ENCODE measurements around the gene STK24.
"Not testable (repeated sequence)": the region's sequence is repeated elsewhere in the genome, so short reads cannot be mapped to it uniquely, and the experiment has no call there.

Gene STK24

GRCh38 chr13:98413796-98414195 lies 163.1 kb downstream of the STK24 start:
- Histone ChIP-seq H3K9me3 (ENCODE audit: control insufficient read depth, low read length) (no peaks in the 10 kb centered on the region), H3K36me3 (ENCODE audit: control insufficient read depth, insufficient read depth, low read length) (peaks cover 8% of the 10 kb centered on the region), H3K27me3 (ENCODE audit: control insufficient read depth, insufficient read depth, low read length, poor library complexity, severe bottlenecking) (no peaks in the 10 kb centered on the region), H3K4me3 (ENCODE audit: insufficient read depth, low read depth, low read length) (no peak overlapping the region), H3K4me1 (ENCODE audit: control insufficient read depth, insufficient read depth, low read length) (no peaks in the 10 kb centered on the region), H3K27ac (ENCODE audit: insufficient read depth, low read depth, low read length, poor library complexity, severe bottlenecking) (no peak overlapping the region)
- WGBS, 2 experiments: 96% methylated on average over 7 of the region's 7 CpGs

GRCh38 chr13:98413278-98413677 lies 163.6 kb downstream of the STK24 start:
- H3K4me1 ChIP-seq (ENCODE audit: control insufficient read depth, insufficient read depth, low read length); H3K4me3 ChIP-seq (ENCODE audit: insufficient read depth, low read depth, low read length); H3K27me3 ChIP-seq (ENCODE audit: control insufficient read depth, insufficient read depth, low read length, poor library complexity, severe bottlenecking); H3K36me3 ChIP-seq (ENCODE audit: control insufficient read depth, insufficient read depth, low read length); H3K9me3 ChIP-seq (ENCODE audit: control insufficient read depth, low read length); H3K27ac ChIP-seq (ENCODE audit: insufficient read depth, low read depth, low read length, poor library complexity, severe bottlenecking): not testable (repeated sequence)
- WGBS, 2 experiments: 92 to 100% methylated on average over 3 of the region's 3 CpGs

DNA sequence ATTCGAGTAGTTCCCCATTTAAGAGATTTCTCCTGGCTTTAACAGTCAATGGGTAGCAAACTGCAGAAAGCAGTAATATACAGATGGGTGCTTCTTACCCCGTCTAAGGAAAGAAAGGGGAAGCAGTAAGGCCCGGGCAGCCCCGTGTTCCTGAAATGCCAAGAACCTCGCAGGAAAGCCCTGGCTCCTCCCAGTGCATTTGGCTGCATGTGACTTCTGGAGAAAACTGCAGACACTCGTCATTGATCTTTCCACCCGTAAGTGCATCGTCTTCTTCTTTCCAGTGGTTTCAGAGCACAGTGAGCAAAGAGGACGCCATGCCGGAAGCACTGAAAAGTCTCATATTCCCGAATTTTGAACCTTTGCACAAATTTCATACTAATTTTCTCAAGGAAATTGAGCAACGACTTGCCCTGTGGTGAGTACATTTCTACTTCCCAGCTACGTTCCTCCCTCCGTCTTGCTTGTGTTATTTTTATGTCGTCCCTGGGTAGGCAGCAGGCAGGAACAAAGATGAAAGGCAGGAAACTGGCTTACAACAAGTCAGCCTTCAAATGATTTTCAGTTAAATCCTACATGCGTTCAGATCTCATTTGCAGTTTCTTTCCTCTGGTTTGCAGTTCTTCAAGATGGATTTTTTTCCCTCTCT lies 165.2 kb downstream of the STK24 start:
- H3K4me3 ChIP-seq (ENCODE audit: insufficient read depth, low read depth, low read length): no peak overlapping the region
- H3K36me3 ChIP-seq (ENCODE audit: control insufficient read depth, insufficient read depth, low read length): peaks cover 3% of the 10 kb centered on the region
- no peaks in the 10 kb centered on the region for H3K4me1 ChIP-seq (ENCODE audit: control insufficient read depth, insufficient read depth, low read length)
- no peaks in the 10 kb centered on the region for H3K27me3 ChIP-seq (ENCODE audit: control insufficient read depth, insufficient read depth, low read length, poor library complexity, severe bottlenecking)
- H3K9me3 ChIP-seq (ENCODE audit: control insufficient read depth, low read length): no peaks in the 10 kb centered on the region
- no peak overlapping the region for H3K27ac ChIP-seq (ENCODE audit: insufficient read depth, low read depth, low read length, poor library complexity, severe bottlenecking)
- WGBS, 2 experiments: 91 to 93% methylated on average over 16 of the region's 16 CpGs

GRCh38 chr13:98411013-98411412 lies 165.9 kb downstream of the STK24 start:
- no peaks in the 10 kb centered on the region for H3K9me3 ChIP-seq (ENCODE audit: control insufficient read depth, low read length)
- H3K4me1 ChIP-seq (ENCODE audit: control insufficient read depth, insufficient read depth, low read length): no peaks in the 10 kb centered on the region
- WGBS, 2 experiments: 96 to 97% methylated on average over 5 of the region's 5 CpGs
- no peak overlapping the region for H3K27ac ChIP-seq (ENCODE audit: insufficient read depth, low read depth, low read length, poor library complexity, severe bottlenecking)
- no peaks in the 10 kb centered on the region for H3K27me3 ChIP-seq (ENCODE audit: control insufficient read depth, insufficient read depth, low read length, poor library complexity, severe bottlenecking)
- no peak overlapping the region for H3K4me3 ChIP-seq (ENCODE audit: insufficient read depth, low read depth, low read length)
- H3K36me3 ChIP-seq (ENCODE audit: control insufficient read depth, insufficient read depth, low read length): peaks cover 3% of the 10 kb centered on the region

GRCh38 chr13:98410612-98411011 lies 166.3 kb downstream of the STK24 start:
- Histone ChIP-seq H3K4me3 (ENCODE audit: insufficient read depth, low read depth, low read length) (no peak overlapping the region), H3K36me3 (ENCODE audit: control insufficient read depth, insufficient read depth, low read length) (peaks cover 3% of the 10 kb centered on the region), H3K9me3 (ENCODE audit: control insufficient read depth, low read length) (no peaks in the 10 kb centered on the region), H3K4me1 (ENCODE audit: control insufficient read depth, insufficient read depth, low read length) (no peaks in the 10 kb centered on the region), H3K27me3 (ENCODE audit: control insufficient read depth, insufficient read depth, low read length, poor library complexity, severe bottlenecking) (no peaks in the 10 kb centered on the region), H3K27ac (ENCODE audit: insufficient read depth, low read depth, low read length, poor library complexity, severe bottlenecking) (no peak overlapping the region)
- WGBS, 2 experiments: 98 to 99% methylated on average over 10 to 11 of the region's 11 CpGs

- Histone ChIP-seq H3K4me1 (ENCODE audit: control insufficient read depth, insufficient read depth, low read length) (no peaks in the 10 kb centered on the region), H3K9me3 (ENCODE audit: control insufficient read depth, low read length) (no peaks in the 10 kb centered on the region), H3K27ac (ENCODE audit: insufficient read depth, low read depth, low read length, poor library complexity, severe bottlenecking) (no peak overlapping the region), H3K36me3 (ENCODE audit: control insufficient read depth, insufficient read depth, low read length) (peaks cover 3% of the 10 kb centered on the region), H3K27me3 (ENCODE audit: control insufficient read depth, insufficient read depth, low read length, poor library complexity, severe bottlenecking) (no peaks in the 10 kb centered on the region), H3K4me3 (ENCODE audit: insufficient read depth, low read depth, low read length) (no peak overlapping the region)
- 96 to 97% methylated on average over 13 of the region's 13 CpGs for WGBS, 2 experiments
Observed at GRCh38 chr13:98409281-98409680, 167.6 kb downstream of the STK24 start.

DNA sequence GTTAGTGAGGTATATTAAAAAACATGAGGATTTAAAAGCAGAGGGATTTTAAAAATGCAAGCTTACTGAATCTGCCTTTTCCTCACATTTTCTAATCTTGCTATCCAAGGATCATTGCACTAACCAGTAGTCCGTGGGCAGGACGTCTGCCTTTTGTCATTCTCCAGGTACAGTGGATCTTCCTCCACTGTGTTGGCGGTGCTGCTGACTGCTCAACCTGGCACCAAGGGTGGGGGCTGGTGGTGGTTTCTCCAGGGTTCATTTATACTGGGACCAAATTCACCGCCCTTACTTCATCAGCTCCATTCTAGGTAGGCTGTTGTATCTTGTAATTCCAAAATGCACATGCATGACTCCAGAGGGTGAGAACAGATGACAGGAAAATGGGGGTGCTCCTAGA lies 169.3 kb downstream of the STK24 start:
- no peak overlapping the region for H3K4me3 ChIP-seq (ENCODE audit: insufficient read depth, low read depth, low read length)

GRCh38 chr13:98406971-98407370 lies 169.9 kb downstream of the STK24 start:
- WGBS, 2 experiments: 95 to 96% methylated on average over 9 of the region's 9 CpGs
- Histone ChIP-seq H3K4me3 (ENCODE audit: insufficient read depth, low read depth, low read length) (no peak overlapping the region), H3K27ac (ENCODE audit: insufficient read depth, low read depth, low read length, poor library complexity, severe bottlenecking) (no peak overlapping the region), H3K27me3 (ENCODE audit: control insufficient read depth, insufficient read depth, low read length, poor library complexity, severe bottlenecking) (no peaks in the 10 kb centered on the region), H3K4me1 (ENCODE audit: control insufficient read depth, insufficient read depth, low read length) (no peaks in the 10 kb centered on the region), H3K36me3 (ENCODE audit: control insufficient read depth, insufficient read depth, low read length) (peaks cover 1% of the 10 kb centered on the region), H3K9me3 (ENCODE audit: control insufficient read depth, low read length) (no peaks in the 10 kb centered on the region)

More for the DNA sequence above, 169.3 kb downstream of the STK24 start:
- Histone ChIP-seq H3K4me1 (ENCODE audit: control insufficient read depth, insufficient read depth, low read length) (no peaks in the 10 kb centered on the region), H3K27ac (ENCODE audit: insufficient read depth, low read depth, low read length, poor library complexity, severe bottlenecking) (no peak overlapping the region), H3K27me3 (ENCODE audit: control insufficient read depth, insufficient read depth, low read length, poor library complexity, severe bottlenecking) (no peaks in the 10 kb centered on the region), H3K9me3 (ENCODE audit: control insufficient read depth, low read length) (no peaks in the 10 kb centered on the region), H3K36me3 (ENCODE audit: control insufficient read depth, insufficient read depth, low read length) (peaks cover 3% of the 10 kb centered on the region)
- WGBS, 2 experiments: 92 to 97% methylated on average over 4 of the region's 4 CpGs

GRCh38 chr13:98406427-98406826 lies 170.5 kb downstream of the STK24 start:
- Histone ChIP-seq H3K9me3 (ENCODE audit: control insufficient read depth, low read length) (no peaks in the 10 kb centered on the region), H3K27me3 (ENCODE audit: control insufficient read depth, insufficient read depth, low read length, poor library complexity, severe bottlenecking) (no peaks in the 10 kb centered on the region), H3K27ac (ENCODE audit: insufficient read depth, low read depth, low read length, poor library complexity, severe bottlenecking) (no peak overlapping the region), H3K4me1 (ENCODE audit: control insufficient read depth, insufficient read depth, low read length) (no peaks in the 10 kb centered on the region), H3K36me3 (ENCODE audit: control insufficient read depth, insufficient read depth, low read length) (no peaks in the 10 kb centered on the region), H3K4me3 (ENCODE audit: insufficient read depth, low read depth, low read length) (no peak overlapping the region)
- 91 to 93% methylated on average over 9 of the region's 9 CpGs for WGBS, 2 experiments

DNA sequence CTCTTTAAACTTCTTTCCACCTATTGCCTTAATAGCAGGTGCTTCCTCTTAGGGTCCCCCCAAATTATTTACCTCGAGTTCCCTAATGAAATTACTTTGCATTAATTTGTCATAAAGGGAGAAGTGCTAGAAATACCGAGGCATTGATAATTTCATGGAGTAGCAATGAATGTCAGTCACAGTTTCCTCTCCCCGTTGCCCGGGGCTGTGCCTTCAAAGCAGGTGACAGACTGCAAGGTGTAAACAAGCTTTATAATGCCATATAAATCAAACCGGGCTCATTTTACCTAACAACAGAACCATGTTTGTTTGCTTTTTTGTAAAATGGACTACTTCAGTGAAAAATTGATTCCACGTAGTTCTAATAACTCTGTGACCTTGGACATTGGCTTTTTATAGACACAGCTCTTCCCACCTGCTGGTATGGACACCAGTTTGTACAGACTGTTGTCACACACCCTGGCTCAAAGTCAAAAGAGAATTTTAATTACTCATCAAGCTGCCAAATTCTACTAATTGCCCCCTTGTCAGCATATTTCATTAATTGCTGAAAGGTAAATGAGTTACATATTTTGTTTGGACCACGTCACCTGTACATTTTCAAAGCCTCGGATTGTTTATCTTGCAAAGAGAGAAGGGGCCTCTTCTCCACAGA lies 171.1 kb downstream of the STK24 start:
- no peaks in the 10 kb centered on the region for H3K27me3 ChIP-seq (ENCODE audit: control insufficient read depth, insufficient read depth, low read length, poor library complexity, severe bottlenecking)
- H3K27ac ChIP-seq (ENCODE audit: insufficient read depth, low read depth, low read length, poor library complexity, severe bottlenecking): no peak overlapping the region
- 94 to 95% methylated on average over 8 of the region's 8 CpGs for WGBS, 2 experiments
- no peaks in the 10 kb centered on the region for H3K9me3 ChIP-seq (ENCODE audit: control insufficient read depth, low read length)
- H3K4me1 ChIP-seq (ENCODE audit: control insufficient read depth, insufficient read depth, low read length): no peaks in the 10 kb centered on the region
- no peak overlapping the region for H3K4me3 ChIP-seq (ENCODE audit: insufficient read depth, low read depth, low read length)
- no peaks in the 10 kb centered on the region for H3K36me3 ChIP-seq (ENCODE audit: control insufficient read depth, insufficient read depth, low read length)
